IPS-20b (cell line): ENCODE measurements around the gene FAM184A.

Source experiments
- H3K27ac ChIP-seq: one replicate; pipeline ENCODE4 v1.5.1; 2013; ENCODE audit warnings: low read length
- H3K27me3 ChIP-seq: 2 replicates; pipeline ENCODE4 v1.6.1; 2013; ENCODE audit warnings: mild to moderate bottlenecking, low read length, inconsistent platforms; ENCODE audit not compliant: insufficient read depth
- H3K36me3 ChIP-seq: 2 replicates; pipeline ENCODE4 v1.6.1; 2013; ENCODE audit warnings: low read depth, mild to moderate bottlenecking, inconsistent platforms, low read length, moderate library complexity; ENCODE audit not compliant: insufficient read depth
- H3K4me1 ChIP-seq: 2 replicates; pipeline ENCODE4 v1.6.1; 2013; ENCODE audit warnings: mild to moderate bottlenecking, control low read depth, inconsistent platforms, low read length, moderate library complexity; ENCODE audit not compliant: insufficient read depth
- H3K4me3 ChIP-seq: 2 replicates; pipeline ENCODE4 v1.5.1; 2013; ENCODE audit warnings: mild to moderate bottlenecking, low read length, inconsistent platforms
- H3K9ac ChIP-seq: 2 replicates; pipeline ENCODE4 v1.6.1; 2013; ENCODE audit warnings: low read depth, mild to moderate bottlenecking, inconsistent platforms, low read length, moderate library complexity
- H3K9me3 ChIP-seq: 2 replicates; pipeline ENCODE4 v1.6.1; 2013; ENCODE audit warnings: mild to moderate bottlenecking, low read depth, low read length, inconsistent platforms; ENCODE audit not compliant: insufficient read depth

FAM184A gene

GRCh38 chr6:119073307-119074051 lies 5.0 kb downstream of the FAM184A start:
- Histone ChIP-seq H3K36me3 (no peaks in the 10 kb centered on the region), H3K4me1 (peaks cover 3% of the 10 kb centered on the region; the same call in 1 of the 2 replicates), H3K4me3 (no peak overlapping the region), H3K9ac (no peak overlapping the region), H3K27me3 (peaks cover 13% of the 10 kb centered on the region), H3K9me3 (no peaks in the 10 kb centered on the region), H3K27ac (no peak overlapping the region)

GRCh38 chr6:119071576-119071975 lies 6.9 kb downstream of the FAM184A start:
- Histone ChIP-seq H3K27me3 (no peaks in the 10 kb centered on the region), H3K27ac (no peak overlapping the region), H3K9me3 (no peaks in the 10 kb centered on the region), H3K4me3 (no peak overlapping the region), H3K4me1 (no peaks in the 10 kb centered on the region), H3K9ac (no peak overlapping the region), H3K36me3 (no peaks in the 10 kb centered on the region)

GRCh38 chr6:119067091-119067490 lies 11.4 kb downstream of the FAM184A start:
- no peak overlapping the region for H3K9ac ChIP-seq
- no peaks in the 10 kb centered on the region for H3K27me3 ChIP-seq
- no peak overlapping the region for H3K27ac ChIP-seq
- no peaks in the 10 kb centered on the region for H3K4me1 ChIP-seq
- no peak overlapping the region for H3K4me3 ChIP-seq
- H3K36me3 ChIP-seq, result no peaks in the 10 kb centered on the region
- no peaks in the 10 kb centered on the region for H3K9me3 ChIP-seq

- Histone ChIP-seq H3K4me1 (no peaks in the 10 kb centered on the region), H3K9ac (no peak overlapping the region), H3K36me3 (no peaks in the 10 kb centered on the region), H3K9me3 (no peaks in the 10 kb centered on the region), H3K27me3 (no peaks in the 10 kb centered on the region), H3K4me3 (no peak overlapping the region), H3K27ac (no peak overlapping the region)
Measured at GRCh38 chr6:119066517-119066916, 11.9 kb downstream of the FAM184A start.

- H3K4me1 ChIP-seq, result no peaks in the 10 kb centered on the region
- H3K27me3 ChIP-seq, result no peaks in the 10 kb centered on the region
- no peak overlapping the region for H3K4me3 ChIP-seq
- no peak overlapping the region for H3K9ac ChIP-seq
- no peaks in the 10 kb centered on the region for H3K9me3 ChIP-seq
- H3K36me3 ChIP-seq, result no peaks in the 10 kb centered on the region
- H3K27ac ChIP-seq, result no peak overlapping the region
Measured at GRCh38 chr6:119065955-119066354, 12.5 kb downstream of the FAM184A start.

- no peak overlapping the region for H3K4me3 ChIP-seq
- H3K36me3 ChIP-seq, result no peaks in the 10 kb centered on the region
Measured at GRCh38 chr6:119065382-119065781, 13.1 kb downstream of the FAM184A start.

GRCh38 chr6:119063491-119063890 lies 15.0 kb downstream of the FAM184A start:
- H3K4me1 ChIP-seq, result peaks cover 3% of the 10 kb centered on the region; the same call in 1 of the 2 replicates
- no peak overlapping the region for H3K9ac ChIP-seq
- no peaks in the 10 kb centered on the region for H3K36me3 ChIP-seq
- H3K27ac ChIP-seq, result no peak overlapping the region
- no peaks in the 10 kb centered on the region for H3K27me3 ChIP-seq
- H3K4me3 ChIP-seq, result no peak overlapping the region
- H3K9me3 ChIP-seq, result no peaks in the 10 kb centered on the region

More at GRCh38 chr6:119065382-119065781, 13.1 kb downstream of the FAM184A start:
- no peaks in the 10 kb centered on the region for H3K27me3 ChIP-seq
- no peaks in the 10 kb centered on the region; the same call in 1 of the 2 replicates for H3K4me1 ChIP-seq
- no peak overlapping the region for H3K9ac ChIP-seq
- H3K9me3 ChIP-seq, result no peaks in the 10 kb centered on the region
- no peak overlapping the region for H3K27ac ChIP-seq

GRCh38 chr6:119061215-119061614 lies 17.2 kb downstream of the FAM184A start:
- Histone ChIP-seq H3K27me3 (no peaks in the 10 kb centered on the region), H3K27ac (no peak overlapping the region), H3K9me3 (no peaks in the 10 kb centered on the region), H3K4me1 (peaks cover 3% of the 10 kb centered on the region; the same call in 1 of the 2 replicates), H3K9ac (no peak overlapping the region), H3K4me3 (no peak overlapping the region), H3K36me3 (no peaks in the 10 kb centered on the region)

GRCh38 chr6:119060255-119060907 lies 18.1 kb downstream of the FAM184A start:
- Histone ChIP-seq H3K27ac (no peak overlapping the region), H3K4me3 (no peak overlapping the region), H3K27me3 (no peaks in the 10 kb centered on the region), H3K9me3 (no peaks in the 10 kb centered on the region), H3K36me3 (no peaks in the 10 kb centered on the region), H3K4me1 (peaks cover 3% of the 10 kb centered on the region; the same call in 1 of the 2 replicates), H3K9ac (no peak overlapping the region)

GRCh38 chr6:119055069-119055468 lies 23.4 kb downstream of the FAM184A start:
- Histone ChIP-seq H3K27ac (no peak overlapping the region), H3K9ac (no peak overlapping the region)

GRCh38 chr6:119052987-119053386 lies 25.5 kb downstream of the FAM184A start:
- Histone ChIP-seq H3K9me3 (no peaks in the 10 kb centered on the region), H3K9ac (no peak overlapping the region), H3K36me3 (no peaks in the 10 kb centered on the region), H3K27me3 (no peaks in the 10 kb centered on the region), H3K27ac (no peak overlapping the region), H3K4me3 (no peak overlapping the region), H3K4me1 (peaks cover 14% of the 10 kb centered on the region; the same call in 1 of the 2 replicates)

More at GRCh38 chr6:119055069-119055468, 23.4 kb downstream of the FAM184A start:
- Histone ChIP-seq H3K27me3 (no peaks in the 10 kb centered on the region), H3K9me3 (no peaks in the 10 kb centered on the region), H3K4me1 (peaks cover 15% of the 10 kb centered on the region; the same call in 1 of the 2 replicates), H3K4me3 (no peak overlapping the region), H3K36me3 (no peaks in the 10 kb centered on the region)
